Mucosa of gallbladder (tissue), 1 donor: Measurements from ENCODE around the gene ZNF729. TPM values are rescaled to one million over a fixed set of nuclear protein-coding genes. Genes with fewer than 3 reads are reported as not detected.
"Not testable (repeated sequence)": the region's sequence is repeated elsewhere in the genome, so short reads cannot be mapped to it uniquely, and the experiment has no call there.

ENCODE experiments used
- DNase-seq: peaks from one replicate; pipeline ENCODE4 v3.0.0-alpha.2; 2020; ENCODE audit warnings: low spot score
- total RNA-seq: library from RNA; stranded (reverse); gene quantifications from one replicate; pipeline ENCODE4 v1.2.1, GENCODE V29; 2021
- donor health status: DM: no; HTN: no; CAD: no.

Gene ZNF729
- total RNA-seq = not detected

DNA sequence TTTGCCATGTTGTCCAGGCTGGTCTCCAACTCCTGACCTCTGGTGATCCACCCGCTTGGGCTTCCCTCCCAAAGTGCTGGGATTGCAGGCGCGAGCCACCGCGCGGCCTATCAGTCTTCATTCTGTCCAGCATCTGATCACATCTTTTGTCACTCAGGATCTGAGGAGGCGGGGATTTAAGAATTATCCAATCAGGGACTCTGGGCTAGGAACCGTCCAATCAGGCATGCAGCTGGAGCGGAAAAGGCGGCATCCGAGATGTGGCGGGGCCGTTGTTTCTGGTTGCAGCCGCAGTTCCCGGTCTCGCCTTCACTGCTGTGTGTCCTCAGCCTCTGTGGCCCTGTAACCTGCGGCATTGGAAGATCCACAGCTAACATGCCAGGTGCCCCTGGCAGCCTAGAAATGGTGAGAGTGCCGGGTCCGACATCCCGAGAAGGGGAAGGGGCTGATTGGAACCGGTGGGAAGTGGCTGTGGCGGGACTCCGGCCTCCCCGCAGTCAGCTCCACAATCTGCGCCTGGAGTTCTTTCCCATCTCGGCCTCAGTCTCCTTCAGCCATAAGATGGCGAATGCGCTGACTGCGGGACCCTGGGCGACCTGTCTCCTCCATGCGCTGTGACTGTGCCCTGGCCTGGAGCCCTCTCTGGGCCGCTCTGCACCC is at the start of gene ZNF729:
ZNF729 (plus strand) TSS at position 291 of the 660 bp plus-strand sequence; CDS start at position 376, 85 bp downstream.
- DNase-seq = no peak

DNA sequence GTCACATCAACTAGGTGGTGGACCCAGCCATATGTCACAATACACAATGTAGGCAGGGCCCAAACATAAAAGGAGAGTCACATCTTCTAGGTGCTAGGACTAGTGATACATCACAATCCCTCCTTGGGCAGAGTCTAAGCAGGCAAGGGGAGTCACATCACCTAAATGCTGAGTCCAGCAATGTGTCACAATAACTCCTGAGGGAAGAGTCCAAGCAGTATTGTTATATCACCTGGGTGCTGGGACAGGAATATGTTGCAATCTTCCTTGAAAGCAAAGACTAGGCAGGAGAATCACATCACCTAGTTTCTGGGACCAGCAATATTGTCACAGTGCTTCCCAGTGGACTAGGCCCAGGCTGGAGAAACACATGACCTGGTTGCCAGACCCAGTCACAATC is 29.4 kb upstream of the ZNF729 start:
- DNase-seq = no peak

DNA sequence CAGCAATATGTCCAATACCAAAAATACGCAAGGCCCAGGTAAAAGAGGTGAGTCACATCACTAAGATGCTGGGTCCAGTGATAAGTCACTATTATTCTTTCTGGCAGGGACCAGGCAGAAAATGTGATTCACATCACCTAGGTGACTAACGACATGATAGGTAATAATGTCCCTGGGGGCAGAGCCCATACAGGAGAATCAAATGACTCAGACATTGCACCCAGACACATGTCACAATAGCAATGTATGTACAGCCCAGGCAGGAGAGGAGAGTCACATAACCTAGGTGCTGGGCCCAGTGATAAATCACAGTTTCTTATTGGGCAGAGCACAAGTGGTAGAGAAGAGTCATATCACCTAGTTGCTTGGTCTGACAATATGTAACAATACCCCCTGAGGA is 28.9 kb upstream of the ZNF729 start:
- DNase-seq = no peak

GRCh38 chr19:22257916-22258315 is 28.3 kb upstream of the ZNF729 start:
- no peak for DNase-seq

DNA sequence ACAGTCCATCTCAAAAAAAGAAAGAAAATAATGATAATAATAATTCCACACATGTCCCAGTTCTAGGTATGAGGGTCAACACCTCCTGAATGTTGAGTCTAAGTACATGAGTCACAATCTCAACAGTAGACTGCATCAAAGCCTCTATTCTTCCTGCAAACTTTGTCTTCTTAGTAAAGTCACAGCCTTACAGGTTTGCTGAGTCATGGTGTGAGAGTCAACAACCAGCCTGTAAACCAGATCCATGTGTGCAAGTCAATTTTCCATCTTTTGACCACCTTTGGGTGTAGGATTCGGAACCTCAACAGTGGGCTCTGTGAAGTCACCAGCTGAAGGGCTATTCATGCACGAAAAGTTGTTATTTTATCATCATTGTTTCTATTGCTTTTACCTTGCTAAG is 25.7 kb upstream of the ZNF729 start:
- no peak for DNase-seq

GRCh38 chr19:22261596-22261995 is 24.6 kb upstream of the ZNF729 start:
- DNase-seq = no peak

GRCh38 chr19:22263121-22263520 is 23.1 kb upstream of the ZNF729 start:
- no peak for DNase-seq

GRCh38 chr19:22321554-22321953 is 35.3 kb downstream of the ZNF729 start:
- DNase-seq = not testable (repeated sequence)

- DNase-seq = no peak
These were observed 40.0 kb downstream of the ZNF729 start for GRCh38 chr19:22326219-22326618.

DNA sequence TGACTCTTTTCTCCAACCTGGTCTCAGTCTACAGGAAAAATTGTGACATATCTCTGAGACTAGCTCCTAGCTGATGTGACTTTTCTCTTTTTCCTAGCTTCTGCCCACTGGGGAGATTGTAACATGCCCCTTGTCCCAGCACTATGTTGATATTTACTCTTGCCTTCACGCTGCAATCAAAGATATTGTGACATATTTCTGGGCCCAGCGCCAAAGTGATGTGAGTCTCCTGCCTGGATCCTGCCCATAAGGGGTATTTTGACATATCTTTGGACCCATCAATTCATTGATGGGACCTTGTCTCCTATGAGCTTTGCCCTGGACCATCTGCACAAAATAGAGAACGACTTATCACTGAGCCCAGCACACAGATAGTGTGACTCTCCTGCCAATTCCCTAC is 41.1 kb downstream of the ZNF729 start:
- no peak for DNase-seq

GRCh38 chr19:22331521-22331920 is 45.3 kb downstream of the ZNF729 start:
- DNase-seq = no peak

DNA sequence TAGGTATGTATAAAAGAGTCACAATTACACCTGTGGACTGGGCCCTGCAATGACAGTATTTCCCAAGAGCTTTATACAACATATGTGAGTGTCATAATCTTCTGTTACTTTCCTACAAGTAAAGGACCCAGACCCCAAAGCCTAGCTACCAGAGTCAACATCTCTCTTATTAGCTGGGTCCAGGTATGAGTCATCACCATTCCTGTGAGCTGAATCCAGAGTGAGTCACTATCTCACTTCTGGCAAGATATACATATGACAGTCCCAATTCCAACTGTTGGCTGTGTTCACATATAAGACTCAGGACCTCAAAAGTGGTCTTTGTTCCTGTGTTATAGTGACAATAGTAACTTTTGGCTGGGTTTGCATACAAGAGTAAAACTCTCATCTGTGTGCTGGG is 46.7 kb downstream of the ZNF729 start:
- no peak for DNase-seq

GRCh38 chr19:22335716-22336115 is 49.5 kb downstream of the ZNF729 start:
- DNase-seq = no peak

DNA sequence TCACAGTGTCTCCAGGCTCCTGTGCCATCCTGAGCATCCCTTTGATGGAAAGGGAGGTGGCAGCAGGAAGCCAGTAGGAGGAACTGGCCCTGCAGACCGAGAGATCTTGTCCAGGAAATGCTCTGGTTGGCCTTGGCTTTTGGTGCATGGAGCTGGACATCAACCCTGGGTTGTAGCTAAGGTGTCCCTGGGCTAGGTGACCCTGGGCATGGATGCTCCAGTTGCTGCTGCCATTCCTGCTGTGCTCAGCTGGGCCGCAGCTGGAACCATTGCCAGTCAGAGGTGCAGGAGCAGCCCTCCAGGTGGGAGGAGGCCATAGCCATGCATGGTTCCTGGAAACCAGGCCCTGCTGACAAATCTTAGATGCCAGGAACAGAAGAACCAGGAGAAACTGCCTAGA is 68.4 kb downstream of the ZNF729 start:
- no peak for DNase-seq

Other genes with a start within 250 kb of the ZNF729 start
- gene ZNF257, start 234.0 kb upstream of the ZNF729 start, total RNA-seq = 3.3 TPM
- 2.2 TPM for gene ZNF676, start 89.5 kb upstream of the ZNF729 start, total RNA-seq
- 0.89 TPM for gene ZNF98, start 135.9 kb downstream of the ZNF729 start, total RNA-seq